ENCODE results near the gene GAL. TPM values are rescaled to one million over a fixed set of nuclear protein-coding genes. Genes with fewer than 3 reads are reported as not detected.

Gene GAL
- total and polyA plus RNA-seq, 2 of the 13 experiments (the other 11 are each of a cell fraction or from before 2014, with no cell fraction given), result not detected

- BruUV-seq (replicated peaks), result no TSS peak
- Histone ChIP-seq H3K27me3 (ENCODE audit: control insufficient read depth in 1 of 2, insufficient read depth in 2 of 2, low read length in 2 of 2) (peaks cover 3 to 33% of the 10 kb centered on the region in 2 experiments; a peak in 4 of 5 replicates), H3K27ac (ENCODE audit: extremely low read length, insufficient read depth, low read length) (no peak overlapping the region), H3K4me1 (ENCODE audit: insufficient read depth, low read length) (no peaks in the 10 kb centered on the region), H3K79me2 (ENCODE audit: insufficient read depth, low read length) (no peaks in the 10 kb centered on the region), H2AFZ (ENCODE audit: low read length) (no peak overlapping the region), H3K36me3 (replicated peaks in 1 of 2; ENCODE audit: control insufficient read depth in 1 of 2, insufficient read depth in 2 of 2, low read length in 2 of 2) (no peaks in the 10 kb centered on the region), H3K9ac (ENCODE audit: insufficient read depth, low read depth, low read length) (no peak overlapping the region), H3K9me3 (ENCODE audit: low read length) (no peaks in the 10 kb centered on the region), H3K4me3 (replicated peaks in 1 of 3; ENCODE audit: insufficient read depth in 1 of 3, low read depth in 2 of 3, low read length in 3 of 3) (no peak overlapping the region), H3K4me2 (ENCODE audit: low read depth, low read length) (no peak overlapping the region), H4K20me1 (ENCODE audit: insufficient read depth, low read length) (no peaks in the 10 kb centered on the region)
- no peak for FAIRE-seq
- 59% methylated on average over 17 of the region's 27 CpGs for WGBS (ENCODE audit: low lambda C conversion rate)
- CTCF ChIA-PET (ENCODE audit: low intra/inter-chr PET ratio, low total read pairs), result no interaction called here
- ATAC-seq, result no peak
- intact Hi-C loops (cut with micrococcal nuclease; ENCODE audit: unreplicated experiment) (no loop called here), in situ Hi-C loops (cut with HindIII; ENCODE audit: extremely low pct_ligation_motif_present, low pct_unique_long_range_greater_than_20kb) (no loop called here)
- TF ChIP-seq PHF21A (CRISPR knock-in tag; IDR thresholded peaks at IDR 0.05) (no peak), DMAP1 (CRISPR knock-in tag; IDR thresholded peaks at IDR 0.05) (no peak), ZNF569 (CRISPR knock-in tag; IDR thresholded peaks at IDR 0.05; ENCODE audit: borderline replicate concordance) (no peak), RXRA (CRISPR knock-in tag; IDR thresholded peaks at IDR 0.05) (no peak), MXI1 (IDR thresholded peaks at IDR 0.05; ENCODE audit: borderline replicate concordance, low read depth, low read length) (no peak)
- DNase-seq (ENCODE audit: low spot score), result no peak
- POLR2A ChIA-PET, result no interaction called here
Observed at GRCh38 chr11:68669301-68670090, 14.8 kb upstream of the GAL start.

- Histone ChIP-seq H3K9ac (ENCODE audit: insufficient read depth, low read depth, low read length) (no peak overlapping the region), H4K20me1 (ENCODE audit: insufficient read depth, low read length) (no peaks in the 10 kb centered on the region), H3K4me1 (ENCODE audit: insufficient read depth, low read length) (no peaks in the 10 kb centered on the region), H3K79me2 (ENCODE audit: insufficient read depth, low read length) (no peaks in the 10 kb centered on the region), H3K27me3 (ENCODE audit: control insufficient read depth in 1 of 2, insufficient read depth in 2 of 2, low read length in 2 of 2) (peaks cover 0 to 25% of the 10 kb centered on the region in 2 experiments; a peak in 3 of 5 replicates), H2AFZ (ENCODE audit: low read length) (no peak overlapping the region), H3K9me3 (ENCODE audit: low read length) (no peaks in the 10 kb centered on the region), H3K36me3 (replicated peaks in 1 of 2; ENCODE audit: control insufficient read depth in 1 of 2, insufficient read depth in 2 of 2, low read length in 2 of 2) (no peaks in the 10 kb centered on the region), H3K4me2 (ENCODE audit: low read depth, low read length) (no peak overlapping the region), H3K27ac (ENCODE audit: extremely low read length, insufficient read depth, low read length) (no peak overlapping the region), H3K4me3 (replicated peaks in 1 of 3; ENCODE audit: insufficient read depth in 1 of 3, low read depth in 2 of 3, low read length in 3 of 3) (no peak overlapping the region)
- in situ Hi-C loops (cut with HindIII; ENCODE audit: extremely low pct_ligation_motif_present, low pct_unique_long_range_greater_than_20kb) (no loop called here), intact Hi-C loops (cut with micrococcal nuclease; ENCODE audit: unreplicated experiment) (no loop called here)
- DNase-seq (ENCODE audit: low spot score) (no peak), FAIRE-seq (no peak), ATAC-seq (no peak)
- no TSS peak for BruUV-seq (replicated peaks)
- WGBS (ENCODE audit: low lambda C conversion rate), result 19% methylated on average over 6 of the region's 33 CpGs
- CTCF ChIA-PET (ENCODE audit: low intra/inter-chr PET ratio, low total read pairs), result no interaction called here
- POLR2A ChIA-PET, result no interaction called here
- TF ChIP-seq HOXD1 (CRISPR knock-in tag; IDR thresholded peaks at IDR 0.05) (no peak), ZNF574 (CRISPR knock-in tag; IDR thresholded peaks at IDR 0.05) (no peak), ZNF569 (CRISPR knock-in tag; IDR thresholded peaks at IDR 0.05; ENCODE audit: borderline replicate concordance) (no peak), ONECUT2 (CRISPR knock-in tag; IDR thresholded peaks at IDR 0.05) (no peak)
- TF ChIP-seq, protein P1, sequence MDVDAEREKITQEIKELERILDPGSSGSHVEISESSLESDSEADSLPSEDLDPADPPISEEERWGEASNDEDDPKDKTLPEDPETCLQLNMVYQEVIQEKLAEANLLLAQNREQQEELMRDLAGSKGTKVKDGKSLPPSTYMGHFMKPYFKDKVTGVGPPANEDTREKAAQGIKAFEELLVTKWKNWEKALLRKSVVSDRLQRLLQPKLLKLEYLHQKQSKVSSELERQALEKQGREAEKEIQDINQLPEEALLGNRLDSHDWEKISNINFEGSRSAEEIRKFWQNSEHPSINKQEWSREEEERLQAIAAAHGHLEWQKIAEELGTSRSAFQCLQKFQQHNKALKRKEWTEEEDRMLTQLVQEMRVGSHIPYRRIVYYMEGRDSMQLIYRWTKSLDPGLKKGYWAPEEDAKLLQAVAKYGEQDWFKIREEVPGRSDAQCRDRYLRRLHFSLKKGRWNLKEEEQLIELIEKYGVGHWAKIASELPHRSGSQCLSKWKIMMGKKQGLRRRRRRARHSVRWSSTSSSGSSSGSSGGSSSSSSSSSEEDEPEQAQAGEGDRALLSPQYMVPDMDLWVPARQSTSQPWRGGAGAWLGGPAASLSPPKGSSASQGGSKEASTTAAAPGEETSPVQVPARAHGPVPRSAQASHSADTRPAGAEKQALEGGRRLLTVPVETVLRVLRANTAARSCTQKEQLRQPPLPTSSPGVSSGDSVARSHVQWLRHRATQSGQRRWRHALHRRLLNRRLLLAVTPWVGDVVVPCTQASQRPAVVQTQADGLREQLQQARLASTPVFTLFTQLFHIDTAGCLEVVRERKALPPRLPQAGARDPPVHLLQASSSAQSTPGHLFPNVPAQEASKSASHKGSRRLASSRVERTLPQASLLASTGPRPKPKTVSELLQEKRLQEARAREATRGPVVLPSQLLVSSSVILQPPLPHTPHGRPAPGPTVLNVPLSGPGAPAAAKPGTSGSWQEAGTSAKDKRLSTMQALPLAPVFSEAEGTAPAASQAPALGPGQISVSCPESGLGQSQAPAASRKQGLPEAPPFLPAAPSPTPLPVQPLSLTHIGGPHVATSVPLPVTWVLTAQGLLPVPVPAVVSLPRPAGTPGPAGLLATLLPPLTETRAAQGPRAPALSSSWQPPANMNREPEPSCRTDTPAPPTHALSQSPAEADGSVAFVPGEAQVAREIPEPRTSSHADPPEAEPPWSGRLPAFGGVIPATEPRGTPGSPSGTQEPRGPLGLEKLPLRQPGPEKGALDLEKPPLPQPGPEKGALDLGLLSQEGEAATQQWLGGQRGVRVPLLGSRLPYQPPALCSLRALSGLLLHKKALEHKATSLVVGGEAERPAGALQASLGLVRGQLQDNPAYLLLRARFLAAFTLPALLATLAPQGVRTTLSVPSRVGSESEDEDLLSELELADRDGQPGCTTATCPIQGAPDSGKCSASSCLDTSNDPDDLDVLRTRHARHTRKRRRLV (CRISPR knock-in tag; IDR thresholded peaks at IDR 0.05), result no peak
Observed at GRCh38 chr11:68670208-68670992, 13.9 kb upstream of the GAL start.
